HG03064 (cell line): ENCODE data around the gene MYO5B.

Source experiments
- ATAC-seq: cut with Tn5 transposase; IDR thresholded peaks from one replicate; pipeline ENCODE4 v1.9.1; 2021; ENCODE audit warnings: low read depth; ENCODE audit not compliant: unreplicated experiment

Gene MYO5B

GRCh38 chr18:49778826-49779465 is 416.0 kb downstream of the MYO5B start:
- no peak for ATAC-seq
